NCI-H526 (cell line): ENCODE data around the gene MAD1L1.

Experiments
- DNase-seq, 2 experiments: peaks; one replicate each; lab custom pipeline; 2025; lab: John Stamatoyannopoulos, UW

MAD1L1 gene

GRCh38 chr7:1913466-1914282, 319.1 kb downstream of the MAD1L1 start:
- no peak for DNase-seq

- DNase-seq: peak; percentile 66 to 95
These were observed 319.9 kb downstream of the MAD1L1 start for GRCh38 chr7:1912593-1913465.

GRCh38 chr7:1911571-1911970, 321.2 kb downstream of the MAD1L1 start:
- DNase-seq: no peak

- DNase-seq: no peak
These were observed 321.9 kb downstream of the MAD1L1 start for GRCh38 chr7:1910827-1911226.

- DNase-seq: no peak
These were observed 322.6 kb downstream of the MAD1L1 start for GRCh38 chr7:1910081-1910685.

GRCh38 chr7:1909476-1909875, 323.3 kb downstream of the MAD1L1 start:
- DNase-seq: no peak

GRCh38 chr7:1908823-1909420, 323.8 kb downstream of the MAD1L1 start:
- DNase-seq: no peak

- DNase-seq: no peak
These were observed 324.9 kb downstream of the MAD1L1 start for GRCh38 chr7:1907751-1908365.

- no peak for DNase-seq
These were observed 325.6 kb downstream of the MAD1L1 start for GRCh38 chr7:1906988-1907745.

- no peak for DNase-seq
These were observed 326.5 kb downstream of the MAD1L1 start for GRCh38 chr7:1906087-1906830.

- DNase-seq: no peak
These were observed 330.4 kb downstream of the MAD1L1 start for GRCh38 chr7:1902231-1902855.

GRCh38 chr7:1901431-1902210, 331.1 kb downstream of the MAD1L1 start:
- DNase-seq: no peak

GRCh38 chr7:1900847-1901246, 331.9 kb downstream of the MAD1L1 start:
- no peak for DNase-seq

GRCh38 chr7:1899951-1900762, 332.6 kb downstream of the MAD1L1 start:
- DNase-seq: no peak

GRCh38 chr7:1899196-1899595, 333.5 kb downstream of the MAD1L1 start:
- no peak for DNase-seq

GRCh38 chr7:1898628-1899185, 334.0 kb downstream of the MAD1L1 start:
- DNase-seq: no peak

- no peak for DNase-seq
These were observed 334.7 kb downstream of the MAD1L1 start for GRCh38 chr7:1897861-1898627.
